Esophagus squamous epithelium (tissue), 5 donors: Measurements from ENCODE around the gene TJAP1. TPM values are rescaled to one million over a fixed set of nuclear protein-coding genes. Genes with fewer than 3 reads are reported as not detected.

Experiments used
- DNase-seq: peaks from one replicate; lab custom pipeline; 2025; lab: John Stamatoyannopoulos, UW
- H3K27ac ChIP-seq, 4 donors: fragments of 200-600 bp; sonication (generic); one replicate each; pipeline ENCODE4 v1.5.1; 2016 to 2019; ENCODE audit warnings: mild to moderate bottlenecking in 1 of 4
- H3K27me3 ChIP-seq, 4 donors: fragments of 200-600 bp; sonication (generic); 1 replicate in 3 of 4; 2 replicates in 1 of 4; pipeline versions ENCODE4 v1.5.1 to v1.6.0; 2017 to 2021; ENCODE audit warnings: antibody characterized with exemption in 1 of 4
- H3K36me3 ChIP-seq, 3 donors: fragments of 200-600 bp; sonication (generic); one replicate each; pipeline ENCODE4 v1.5.1; 2016 to 2019
- H3K4me1 ChIP-seq, 3 donors: fragments of 200-600 bp; sonication (generic); one replicate each; pipeline ENCODE4 v1.5.1; 2017 to 2019
- H3K4me3 ChIP-seq, 4 donors: fragments of 200-600 bp; sonication (generic); 1 replicate in 3 of 4; 2 replicates in 1 of 4; pipeline ENCODE4 v1.5.1; 2016 to 2019; ENCODE audit warnings: mild to moderate bottlenecking in 2 of 4, moderate library complexity in 1 of 4
- H3K9me3 ChIP-seq, 3 donors: fragments of 200-600 bp; sonication (generic); one replicate each; pipeline ENCODE4 v1.5.1; 2016 to 2019
- POLR2A ChIP-seq, 4 donors: fragments of 450-650 bp; IDR thresholded peaks; one replicate each; pipeline ENCODE4 v1.6.1; 2017; ENCODE audit warnings: antibody characterized with exemption in 4 of 4, mild to moderate bottlenecking in 4 of 4, moderate library complexity in 3 of 4
- WGBS, 2 donors: methylation state at CpG; one replicate each; pipeline ENCODE4 v1.1.5; 2018; 5-methylcytosine and 5-hydroxymethylcytosine counted together
- intact Hi-C: fragments of 100-400 bp; cut with DNase I; formaldehyde crosslinking; loops from one replicate; pipeline ENCODE4 v1.15.0; 2022
- total RNA-seq, 4 donors: library from RNA; depleted of rRNA; stranded (reverse); fragments of >200 nt; gene quantifications; one replicate each; pipeline ENCODE4 v1.1.0, GENCODE V29; 2016
- TF ChIP-seq, protein P1 (sequence below), 6 experiments: fragments of 450-650 bp in 4 of 6; fragments of 200-600 bp in 2 of 6; sonication (generic) in 2 of 6; IDR thresholded peaks; one replicate each; pipeline ENCODE4 v1.5.1; 2016 to 2019; ENCODE audit warnings: antibody characterized with exemption in 6 of 6, mild to moderate bottlenecking in 4 of 6, moderate library complexity in 4 of 6
- donor health status: DM: yes; HTN: yes; CAD: no.

Gene TJAP1
- total RNA-seq, 4 donors from 2014 or later, result 9.5 to 20.2 (median 10.9) TPM

- no peaks in the 10 kb centered on the region for H3K9me3 ChIP-seq
- H3K4me3 ChIP-seq, result no peak overlapping the region
- peaks cover 0 to 20% (median 4%) of the 10 kb centered on the region in 3 donors for H3K36me3 ChIP-seq
- TF ChIP-seq, protein P1, sequence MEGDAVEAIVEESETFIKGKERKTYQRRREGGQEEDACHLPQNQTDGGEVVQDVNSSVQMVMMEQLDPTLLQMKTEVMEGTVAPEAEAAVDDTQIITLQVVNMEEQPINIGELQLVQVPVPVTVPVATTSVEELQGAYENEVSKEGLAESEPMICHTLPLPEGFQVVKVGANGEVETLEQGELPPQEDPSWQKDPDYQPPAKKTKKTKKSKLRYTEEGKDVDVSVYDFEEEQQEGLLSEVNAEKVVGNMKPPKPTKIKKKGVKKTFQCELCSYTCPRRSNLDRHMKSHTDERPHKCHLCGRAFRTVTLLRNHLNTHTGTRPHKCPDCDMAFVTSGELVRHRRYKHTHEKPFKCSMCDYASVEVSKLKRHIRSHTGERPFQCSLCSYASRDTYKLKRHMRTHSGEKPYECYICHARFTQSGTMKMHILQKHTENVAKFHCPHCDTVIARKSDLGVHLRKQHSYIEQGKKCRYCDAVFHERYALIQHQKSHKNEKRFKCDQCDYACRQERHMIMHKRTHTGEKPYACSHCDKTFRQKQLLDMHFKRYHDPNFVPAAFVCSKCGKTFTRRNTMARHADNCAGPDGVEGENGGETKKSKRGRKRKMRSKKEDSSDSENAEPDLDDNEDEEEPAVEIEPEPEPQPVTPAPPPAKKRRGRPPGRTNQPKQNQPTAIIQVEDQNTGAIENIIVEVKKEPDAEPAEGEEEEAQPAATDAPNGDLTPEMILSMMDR (IDR thresholded peaks at IDR 0.05), result no peak
- TF ChIP-seq POLR2A (IDR thresholded peaks at IDR 0.05), result no peak
- H3K27ac ChIP-seq, result peak overlapping the region in 3 of 4 donors; percentile 1 to 69 (median 28)
- intact Hi-C loops, result no loop called here
- H3K4me1 ChIP-seq, result peaks cover 0 to 47% (median 18%) of the 10 kb centered on the region in 3 donors
- no peak for DNase-seq
- whole genome bisulfite sequencing, 2 donors, result 59 to 76% methylated on average over 2 of the region's 2 CpGs
- H3K27me3 ChIP-seq, result peaks cover 0 to 37% (median 0%) of the 10 kb centered on the region in 4 donors
Observed at GRCh38 chr6:43493230-43493629, 15.9 kb downstream of the TJAP1 start.

- Histone ChIP-seq H3K9me3 (no peaks in the 10 kb centered on the region), H3K4me1 (peaks cover 5 to 47% (median 18%) of the 10 kb centered on the region in 3 donors), H3K27me3 (peaks cover 0 to 33% (median 0%) of the 10 kb centered on the region in 4 donors), H3K4me3 (no peak overlapping the region), H3K36me3 (peaks cover 2 to 26% (median 7%) of the 10 kb centered on the region in 3 donors), H3K27ac (peak overlapping the region in 3 of 4 donors; percentile 1 to 69 (median 28))
- DNase-seq, result no peak
- TF ChIP-seq, protein P1 (IDR thresholded peaks at IDR 0.05), result no peak
- TF ChIP-seq POLR2A (IDR thresholded peaks at IDR 0.05), result no peak
- intact Hi-C loops, result no loop called here
- 39 to 63% methylated on average over 6 of the region's 7 CpGs for WGBS, 2 donors
Observed at GRCh38 chr6:43493833-43494232, 16.5 kb downstream of the TJAP1 start.

- H3K4me1 ChIP-seq, result peaks cover 10 to 47% (median 18%) of the 10 kb centered on the region in 3 donors
- no peaks in the 10 kb centered on the region for H3K9me3 ChIP-seq
- H3K36me3 ChIP-seq, result peaks cover 7 to 31% (median 12%) of the 10 kb centered on the region in 3 donors
- 62 to 76% methylated on average over 6 of the region's 6 CpGs for WGBS, 2 donors
- intact Hi-C loops, result no loop called here
- H3K27me3 ChIP-seq, result peaks cover 0 to 33% (median 0%) of the 10 kb centered on the region in 4 donors
- no peak for DNase-seq
- peak overlapping the region in 1 of 4 donors; percentile 69 for H3K27ac ChIP-seq
- TF ChIP-seq, protein P1 (IDR thresholded peaks at IDR 0.05), result no peak
- TF ChIP-seq POLR2A (IDR thresholded peaks at IDR 0.05), result no peak
- H3K4me3 ChIP-seq, result no peak overlapping the region
Observed at GRCh38 chr6:43494321-43494720, 17.0 kb downstream of the TJAP1 start.

DNA sequence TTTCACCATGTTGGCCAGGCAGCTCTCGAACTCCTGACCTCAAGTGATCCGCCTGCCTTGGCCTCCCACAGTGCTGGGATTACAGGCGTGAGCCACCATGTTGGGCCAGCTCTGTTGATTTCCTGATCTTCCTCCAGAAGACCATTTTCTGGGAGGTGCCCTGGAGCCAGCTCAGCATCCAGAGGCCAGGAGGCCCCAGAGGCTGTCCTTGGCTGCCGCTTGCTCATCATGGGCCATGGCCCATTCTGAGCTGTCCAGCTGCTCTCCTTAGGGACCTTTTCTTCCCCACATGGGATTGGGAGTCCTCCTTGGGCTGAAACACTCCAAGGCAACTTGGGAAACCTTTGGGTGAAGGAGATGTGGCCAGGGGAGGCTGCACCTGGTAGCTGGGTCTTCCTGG, 17.4 kb downstream of the TJAP1 start:
- intact Hi-C loops, result loop anchor here (5.0 kb wide), 1 partner anchor 42 kb away; no protein-coding TSS in a partner anchor
- Histone ChIP-seq H3K4me3 (no peak overlapping the region), H3K27me3 (peaks cover 0 to 33% (median 0%) of the 10 kb centered on the region in 4 donors), H3K9me3 (no peaks in the 10 kb centered on the region), H3K4me1 (peaks cover 14 to 49% (median 18%) of the 10 kb centered on the region in 3 donors), H3K36me3 (peaks cover 12 to 34% (median 16%) of the 10 kb centered on the region in 3 donors), H3K27ac (peak overlapping the region in 2 of 4 donors; percentile 68 to 75)
- no peak for TF ChIP-seq POLR2A (IDR thresholded peaks at IDR 0.05)
- TF ChIP-seq, protein P1 (IDR thresholded peaks at IDR 0.05), result no peak
- WGBS, 2 donors, result 77 to 83% methylated on average over 2 to 4 of the region's 4 CpGs
- no peak for DNase-seq

DNA sequence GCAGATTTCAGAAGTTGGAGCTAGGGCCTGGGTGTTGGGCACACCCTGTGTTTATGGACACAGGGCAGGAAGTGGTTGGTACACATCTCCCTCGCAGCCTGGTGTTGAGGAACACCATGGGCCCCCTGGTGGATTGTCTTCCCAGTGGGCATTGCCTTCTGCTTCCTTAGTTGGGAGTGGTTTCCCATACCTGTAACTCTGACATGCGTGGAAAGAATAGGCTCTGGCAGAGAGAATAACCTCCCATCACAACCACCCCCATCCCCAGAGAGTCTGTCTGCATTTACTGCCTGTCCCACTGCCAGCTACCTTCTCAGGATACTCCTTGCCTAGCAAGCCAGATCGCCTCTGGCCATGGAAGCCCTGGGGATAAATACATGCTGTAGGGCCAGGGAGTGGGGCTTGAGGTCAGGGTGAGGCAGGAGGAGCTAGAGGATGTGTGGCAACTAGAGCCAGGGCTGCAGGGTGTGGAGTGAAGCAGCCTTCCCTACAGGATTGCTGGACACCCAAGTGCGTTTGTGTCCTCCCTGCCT, 18.1 kb downstream of the TJAP1 start:
- no peak for DNase-seq
- Histone ChIP-seq H3K4me3 (no peak overlapping the region), H3K9me3 (no peaks in the 10 kb centered on the region), H3K36me3 (peaks cover 14 to 34% (median 22%) of the 10 kb centered on the region in 3 donors), H3K4me1 (peaks cover 18 to 52% (median 21%) of the 10 kb centered on the region in 3 donors), H3K27me3 (peaks cover 0 to 33% (median 0%) of the 10 kb centered on the region in 4 donors), H3K27ac (peak overlapping the region; percentile 8 to 75 (median 64))
- no peak for TF ChIP-seq POLR2A (IDR thresholded peaks at IDR 0.05)
- TF ChIP-seq, protein P1 (IDR thresholded peaks at IDR 0.05), result peak in 1 of 6 experiments; percentile 28
- WGBS, 2 donors, result 24 to 27% methylated on average over 2 to 3 of the region's 4 CpGs
- intact Hi-C loops, result loop anchor here (5.0 kb wide), 1 partner anchor 43 kb away; no protein-coding TSS in a partner anchor
